ENCODE data around the gene PLK2. TPM values are rescaled to one million over a fixed set of nuclear protein-coding genes. Genes with fewer than 3 reads are reported as not detected.

PLK2 gene
- total RNA-seq = 60.3 and 133 TPM in 2 replicates

GRCh38 chr5:58460002-58460731 is at the start of gene PLK2:
PLK2 (minus strand) TSS chr5:58460086; CDS start chr5:58459959, 127 bp downstream.

GRCh38 chr5:58491216-58491892 is 31.5 kb upstream of the PLK2 start, which contains the start of gene GAPT:
GAPT (plus strand) TSS chr5:58491435; CDS start chr5:58494537, 3,102 bp downstream.

Other genes with a start within 250 kb of the PLK2 start
- gene GAPT, start 31.3 kb upstream of the PLK2 start, total RNA-seq = not detected in 2 replicates
- not detected in 2 replicates for gene RAB3C, start 123.0 kb upstream of the PLK2 start, total RNA-seq